GM12864 (cell line): ENCODE results near the gene LEPR.

Experiments
- DNase-seq: peaks from one replicate; pipeline ENCODE4 v3.0.0-alpha.2; 2011; ENCODE audit warnings: low read depth
- H3K4me3 ChIP-seq: 2 replicates; pipeline ENCODE4 v1.5.1; 2011; ENCODE audit warnings: mild to moderate bottlenecking, low read depth, low read length, control low read depth
- CTCF ChIP-seq: IDR thresholded peaks from 2 replicates; pipeline ENCODE4 v1.5.1; 2011; ENCODE audit warnings: low read depth, mild to moderate bottlenecking, moderate library complexity, low read length, control low read depth, inconsistent platforms; ENCODE audit errors: missing control alignments

The LEPR gene

GRCh38 chr1:65425006-65425405 is 4.5 kb downstream of the LEPR start:
- TF ChIP-seq CTCF, result no peak
- H3K4me3 ChIP-seq, result no peak overlapping the region
- DNase-seq, result no peak

- no peak overlapping the region for H3K4me3 ChIP-seq
- TF ChIP-seq CTCF, result no peak
- no peak for DNase-seq
Measured at GRCh38 chr1:65425697-65426096, 5.2 kb downstream of the LEPR start.

GRCh38 chr1:65429078-65429477 is 8.6 kb downstream of the LEPR start:
- no peak for DNase-seq
- TF ChIP-seq CTCF, result no peak
- no peak overlapping the region for H3K4me3 ChIP-seq

- no peak for DNase-seq
- no peak overlapping the region for H3K4me3 ChIP-seq
Measured at GRCh38 chr1:65429806-65430205, 9.3 kb downstream of the LEPR start.

GRCh38 chr1:65431111-65431705 is 10.7 kb downstream of the LEPR start:
- no peak for DNase-seq

More at GRCh38 chr1:65429806-65430205, 9.3 kb downstream of the LEPR start:
- TF ChIP-seq CTCF, result no peak

GRCh38 chr1:65432918-65433317 is 12.4 kb downstream of the LEPR start:
- no peak for DNase-seq
- H3K4me3 ChIP-seq, result no peak overlapping the region
- TF ChIP-seq CTCF, result no peak

More at GRCh38 chr1:65431111-65431705, 10.7 kb downstream of the LEPR start:
- TF ChIP-seq CTCF, result peak; percentile 56
- H3K4me3 ChIP-seq, result no peak overlapping the region

- H3K4me3 ChIP-seq, result no peak overlapping the region
- peak; percentile 5 for TF ChIP-seq CTCF
- DNase-seq, result no peak
Measured at GRCh38 chr1:65434255-65434654, 13.8 kb downstream of the LEPR start.
